ENCODE results near the gene RUFY3. TPM values are rescaled to one million over a fixed set of nuclear protein-coding genes. Genes with fewer than 3 reads are reported as not detected.

RUFY3 gene
- total and polyA plus RNA-seq, 9 of the 15 experiments (the other 6 are each of a cell fraction or from before 2014, with no cell fraction given): 4.2 to 31.1 (median 21.5) TPM

DNA sequence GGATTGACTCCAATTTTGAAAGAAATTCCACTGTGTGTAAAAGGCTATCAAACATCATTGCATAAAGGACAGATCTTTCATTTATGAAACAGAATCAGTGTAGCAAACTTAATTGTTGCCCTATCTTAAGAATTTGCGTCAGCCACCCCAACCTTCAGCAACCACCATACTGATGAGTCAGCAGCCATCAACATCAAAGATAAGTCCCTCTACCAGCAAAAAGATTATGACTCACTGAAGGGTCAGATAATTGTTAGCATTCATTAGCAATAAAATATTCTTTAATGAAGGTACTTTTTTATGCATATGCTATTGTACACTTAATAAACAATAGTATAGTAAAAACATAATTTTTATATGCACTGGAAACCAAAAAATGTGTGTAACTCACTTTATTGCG, 133.7 kb downstream of the RUFY3 start (continued):
- TF ChIP-seq, protein P1, sequence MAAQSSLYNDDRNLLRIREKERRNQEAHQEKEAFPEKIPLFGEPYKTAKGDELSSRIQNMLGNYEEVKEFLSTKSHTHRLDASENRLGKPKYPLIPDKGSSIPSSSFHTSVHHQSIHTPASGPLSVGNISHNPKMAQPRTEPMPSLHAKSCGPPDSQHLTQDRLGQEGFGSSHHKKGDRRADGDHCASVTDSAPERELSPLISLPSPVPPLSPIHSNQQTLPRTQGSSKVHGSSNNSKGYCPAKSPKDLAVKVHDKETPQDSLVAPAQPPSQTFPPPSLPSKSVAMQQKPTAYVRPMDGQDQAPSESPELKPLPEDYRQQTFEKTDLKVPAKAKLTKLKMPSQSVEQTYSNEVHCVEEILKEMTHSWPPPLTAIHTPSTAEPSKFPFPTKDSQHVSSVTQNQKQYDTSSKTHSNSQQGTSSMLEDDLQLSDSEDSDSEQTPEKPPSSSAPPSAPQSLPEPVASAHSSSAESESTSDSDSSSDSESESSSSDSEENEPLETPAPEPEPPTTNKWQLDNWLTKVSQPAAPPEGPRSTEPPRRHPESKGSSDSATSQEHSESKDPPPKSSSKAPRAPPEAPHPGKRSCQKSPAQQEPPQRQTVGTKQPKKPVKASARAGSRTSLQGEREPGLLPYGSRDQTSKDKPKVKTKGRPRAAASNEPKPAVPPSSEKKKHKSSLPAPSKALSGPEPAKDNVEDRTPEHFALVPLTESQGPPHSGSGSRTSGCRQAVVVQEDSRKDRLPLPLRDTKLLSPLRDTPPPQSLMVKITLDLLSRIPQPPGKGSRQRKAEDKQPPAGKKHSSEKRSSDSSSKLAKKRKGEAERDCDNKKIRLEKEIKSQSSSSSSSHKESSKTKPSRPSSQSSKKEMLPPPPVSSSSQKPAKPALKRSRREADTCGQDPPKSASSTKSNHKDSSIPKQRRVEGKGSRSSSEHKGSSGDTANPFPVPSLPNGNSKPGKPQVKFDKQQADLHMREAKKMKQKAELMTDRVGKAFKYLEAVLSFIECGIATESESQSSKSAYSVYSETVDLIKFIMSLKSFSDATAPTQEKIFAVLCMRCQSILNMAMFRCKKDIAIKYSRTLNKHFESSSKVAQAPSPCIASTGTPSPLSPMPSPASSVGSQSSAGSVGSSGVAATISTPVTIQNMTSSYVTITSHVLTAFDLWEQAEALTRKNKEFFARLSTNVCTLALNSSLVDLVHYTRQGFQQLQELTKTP (IDR thresholded peaks at IDR 0.05; ENCODE audit: low read depth in 1 of 2, partially characterized antibody in 2 of 2): no peak
- TF ChIP-seq, protein P2, sequence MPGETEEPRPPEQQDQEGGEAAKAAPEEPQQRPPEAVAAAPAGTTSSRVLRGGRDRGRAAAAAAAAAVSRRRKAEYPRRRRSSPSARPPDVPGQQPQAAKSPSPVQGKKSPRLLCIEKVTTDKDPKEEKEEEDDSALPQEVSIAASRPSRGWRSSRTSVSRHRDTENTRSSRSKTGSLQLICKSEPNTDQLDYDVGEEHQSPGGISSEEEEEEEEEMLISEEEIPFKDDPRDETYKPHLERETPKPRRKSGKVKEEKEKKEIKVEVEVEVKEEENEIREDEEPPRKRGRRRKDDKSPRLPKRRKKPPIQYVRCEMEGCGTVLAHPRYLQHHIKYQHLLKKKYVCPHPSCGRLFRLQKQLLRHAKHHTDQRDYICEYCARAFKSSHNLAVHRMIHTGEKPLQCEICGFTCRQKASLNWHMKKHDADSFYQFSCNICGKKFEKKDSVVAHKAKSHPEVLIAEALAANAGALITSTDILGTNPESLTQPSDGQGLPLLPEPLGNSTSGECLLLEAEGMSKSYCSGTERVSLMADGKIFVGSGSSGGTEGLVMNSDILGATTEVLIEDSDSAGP (CRISPR knock-in tag; IDR thresholded peaks at IDR 0.05): no peak
- TF ChIP-seq CREB3 (tag; conservative IDR thresholded peaks at IDR 0.05; ENCODE audit: low read depth) (no peak), ZNF449 (CRISPR knock-in tag; IDR thresholded peaks at IDR 0.05) (no peak), RBBP5 (IDR thresholded peaks at IDR 0.05; ENCODE audit: borderline replicate concordance, insufficient read depth, low read length, poor library complexity, severe bottlenecking) (no peak), ARID3B (CRISPR knock-in tag; IDR thresholded peaks at IDR 0.05; ENCODE audit: borderline replicate concordance) (no peak), NCOA1 (IDR thresholded peaks at IDR 0.05; ENCODE audit: low read depth) (no peak)

Small RNA genes lying within 50 kb of the gene (small RNA-seq; reads per million reads assigned to genes)
- gene RF00026 (not detected), gene RNU6-520P (not detected), gene RNU6-784P (not detected), gene RNU6-891P (not detected)

Other genes with a start within 250 kb of the RUFY3 start
Only the 7 nearest of the 8 such genes appear.
- not detected in 2 replicates for gene AMTN, start 203.4 kb upstream of the RUFY3 start, total RNA-seq (2014; rRNA removed)
- not detected in 2 replicates for gene AMTN, start 203.4 kb upstream of the RUFY3 start, total RNA-seq (2014; rRNA removed; fragmentation: Illumina TruSeq; extraction: Trizol)
- gene AMTN, start 203.4 kb upstream of the RUFY3 start, total RNA-seq (2015; rRNA removed; fragmentation: Illumina TruSeq; extraction: Trizol): not detected in 2 replicates
- gene AMTN, start 203.4 kb upstream of the RUFY3 start, total RNA-seq (2021): not detected in 2 replicates
- not detected in 2 replicates for gene AMTN, start 203.4 kb upstream of the RUFY3 start, polyA plus RNA-seq (2011; rRNA removed)
- gene AMTN, start 203.4 kb upstream of the RUFY3 start, polyA plus RNA-seq (2014; fragmentation: Illumina TruSeq; extraction: Trizol): not detected in 2 replicates
- gene AMTN, start 203.4 kb upstream of the RUFY3 start, polyA plus RNA-seq (2014; fragmentation: Nextera tagmentation; extraction: Ambion mirVana): not detected
- gene AMTN, start 203.4 kb upstream of the RUFY3 start, polyA plus RNA-seq (2014; rRNA removed): not detected in 2 replicates
- 0.09 and 0.16 TPM in 2 replicates for gene AMBN, start 129.7 kb upstream of the RUFY3 start, total RNA-seq (2014; rRNA removed)
- not detected in 2 replicates for gene AMBN, start 129.7 kb upstream of the RUFY3 start, total RNA-seq (2014; rRNA removed; fragmentation: Illumina TruSeq; extraction: Trizol)
- not detected in 2 replicates for gene AMBN, start 129.7 kb upstream of the RUFY3 start, total RNA-seq (2015; rRNA removed; fragmentation: Illumina TruSeq; extraction: Trizol)
- not detected in 2 replicates for gene AMBN, start 129.7 kb upstream of the RUFY3 start, total RNA-seq (2021)
- gene AMBN, start 129.7 kb upstream of the RUFY3 start, polyA plus RNA-seq (2011; rRNA removed): not detected in 2 replicates
- gene AMBN, start 129.7 kb upstream of the RUFY3 start, polyA plus RNA-seq (2014; fragmentation: Illumina TruSeq; extraction: Trizol): not detected in 2 replicates
- gene AMBN, start 129.7 kb upstream of the RUFY3 start, polyA plus RNA-seq (2014; fragmentation: Nextera tagmentation; extraction: Ambion mirVana): under 1 TPM in 1 of 2 experiments, not detected in 1; 0.03 TPM
- 0.07 TPM in 1 of 2 replicates, not detected in the other for gene AMBN, start 129.7 kb upstream of the RUFY3 start, polyA plus RNA-seq (2014; rRNA removed)
- gene ENAM, start 93.2 kb upstream of the RUFY3 start, total RNA-seq (2014; rRNA removed): 0.09 TPM in 1 of 2 replicates, not detected in the other
- 0.13 TPM in 1 of 2 replicates, not detected in the other for gene ENAM, start 93.2 kb upstream of the RUFY3 start, total RNA-seq (2014; rRNA removed; fragmentation: Illumina TruSeq; extraction: Trizol)
- gene ENAM, start 93.2 kb upstream of the RUFY3 start, total RNA-seq (2015; rRNA removed; fragmentation: Illumina TruSeq; extraction: Trizol): 0.04 and 0.08 TPM in 2 replicates
- 0.04 TPM in 1 of 2 replicates, not detected in the other for gene ENAM, start 93.2 kb upstream of the RUFY3 start, total RNA-seq (2021)
- not detected in 2 replicates for gene ENAM, start 93.2 kb upstream of the RUFY3 start, polyA plus RNA-seq (2011; rRNA removed)
- gene ENAM, start 93.2 kb upstream of the RUFY3 start, polyA plus RNA-seq (2014; fragmentation: Illumina TruSeq; extraction: Trizol): not detected in 2 replicates
- gene ENAM, start 93.2 kb upstream of the RUFY3 start, polyA plus RNA-seq (2014; fragmentation: Nextera tagmentation; extraction: Ambion mirVana): not detected
- not detected in 2 replicates for gene ENAM, start 93.2 kb upstream of the RUFY3 start, polyA plus RNA-seq (2014; rRNA removed)
- not detected in 2 replicates for gene JCHAIN, start 55.5 kb upstream of the RUFY3 start, total RNA-seq (2014; rRNA removed)
- gene JCHAIN, start 55.5 kb upstream of the RUFY3 start, total RNA-seq (2014; rRNA removed; fragmentation: Illumina TruSeq; extraction: Trizol): not detected in 2 replicates
- not detected in 2 replicates for gene JCHAIN, start 55.5 kb upstream of the RUFY3 start, total RNA-seq (2015; rRNA removed; fragmentation: Illumina TruSeq; extraction: Trizol)
- gene JCHAIN, start 55.5 kb upstream of the RUFY3 start, total RNA-seq (2021): 0.27 and 0.33 TPM in 2 replicates
- gene JCHAIN, start 55.5 kb upstream of the RUFY3 start, polyA plus RNA-seq (2011; rRNA removed): 0.08 TPM in 1 of 2 replicates, not detected in the other
- 0.32 TPM in 1 of 2 replicates, not detected in the other for gene JCHAIN, start 55.5 kb upstream of the RUFY3 start, polyA plus RNA-seq (2014; fragmentation: Illumina TruSeq; extraction: Trizol)
- gene JCHAIN, start 55.5 kb upstream of the RUFY3 start, polyA plus RNA-seq (2014; fragmentation: Nextera tagmentation; extraction: Ambion mirVana): under 1 TPM; 0.04 to 0.20 TPM
- gene JCHAIN, start 55.5 kb upstream of the RUFY3 start, polyA plus RNA-seq (2014; rRNA removed): 0.68 TPM in 1 of 2 replicates, not detected in the other
- gene UTP3, start 33.4 kb upstream of the RUFY3 start, total RNA-seq (2014; rRNA removed): 32.2 and 34.0 TPM in 2 replicates
- gene UTP3, start 33.4 kb upstream of the RUFY3 start, total RNA-seq (2014; rRNA removed; fragmentation: Illumina TruSeq; extraction: Trizol): 34.5 and 35.0 TPM in 2 replicates
- 30.6 and 32.4 TPM in 2 replicates for gene UTP3, start 33.4 kb upstream of the RUFY3 start, total RNA-seq (2015; rRNA removed; fragmentation: Illumina TruSeq; extraction: Trizol)
- 33.4 and 38.8 TPM in 2 replicates for gene UTP3, start 33.4 kb upstream of the RUFY3 start, total RNA-seq (2021)
- gene UTP3, start 33.4 kb upstream of the RUFY3 start, polyA plus RNA-seq (2011; rRNA removed): 17.2 and 30.9 TPM in 2 replicates
- 59.1 and 69.3 TPM in 2 replicates for gene UTP3, start 33.4 kb upstream of the RUFY3 start, polyA plus RNA-seq (2014; fragmentation: Illumina TruSeq; extraction: Trizol)
- gene UTP3, start 33.4 kb upstream of the RUFY3 start, polyA plus RNA-seq (2014; fragmentation: Nextera tagmentation; extraction: Ambion mirVana): 10 to 100 TPM; 11.9 to 12.4 TPM
- 54.6 and 64.8 TPM in 2 replicates for gene UTP3, start 33.4 kb upstream of the RUFY3 start, polyA plus RNA-seq (2014; rRNA removed)
- gene GRSF1, start 117.9 kb downstream of the RUFY3 start, total RNA-seq (2014; rRNA removed): 54.0 and 57.8 TPM in 2 replicates
- 105 and 116 TPM in 2 replicates for gene GRSF1, start 117.9 kb downstream of the RUFY3 start, total RNA-seq (2014; rRNA removed; fragmentation: Illumina TruSeq; extraction: Trizol)
- 75.1 and 76.0 TPM in 2 replicates for gene GRSF1, start 117.9 kb downstream of the RUFY3 start, total RNA-seq (2015; rRNA removed; fragmentation: Illumina TruSeq; extraction: Trizol)
- gene GRSF1, start 117.9 kb downstream of the RUFY3 start, total RNA-seq (2021): 83.5 and 84.9 TPM in 2 replicates
- gene GRSF1, start 117.9 kb downstream of the RUFY3 start, polyA plus RNA-seq (2011; rRNA removed): 74.4 and 98.8 TPM in 2 replicates
- gene GRSF1, start 117.9 kb downstream of the RUFY3 start, polyA plus RNA-seq (2014; fragmentation: Illumina TruSeq; extraction: Trizol): 75.0 and 87.5 TPM in 2 replicates
- 10 to 100 TPM; 33.0 to 36.8 TPM for gene GRSF1, start 117.9 kb downstream of the RUFY3 start, polyA plus RNA-seq (2014; fragmentation: Nextera tagmentation; extraction: Ambion mirVana)
- 60.9 and 69.5 TPM in 2 replicates for gene GRSF1, start 117.9 kb downstream of the RUFY3 start, polyA plus RNA-seq (2014; rRNA removed)
- 10.7 and 11.3 TPM in 2 replicates for gene MOB1B, start 180.4 kb downstream of the RUFY3 start, total RNA-seq (2014; rRNA removed)
- gene MOB1B, start 180.4 kb downstream of the RUFY3 start, total RNA-seq (2014; rRNA removed; fragmentation: Illumina TruSeq; extraction: Trizol): 28.5 and 33.3 TPM in 2 replicates
- 15.1 and 16.8 TPM in 2 replicates for gene MOB1B, start 180.4 kb downstream of the RUFY3 start, total RNA-seq (2015; rRNA removed; fragmentation: Illumina TruSeq; extraction: Trizol)
- gene MOB1B, start 180.4 kb downstream of the RUFY3 start, total RNA-seq (2021): 37.8 and 40.1 TPM in 2 replicates
- 28.9 and 34.8 TPM in 2 replicates for gene MOB1B, start 180.4 kb downstream of the RUFY3 start, polyA plus RNA-seq (2011; rRNA removed)
- gene MOB1B, start 180.4 kb downstream of the RUFY3 start, polyA plus RNA-seq (2014; fragmentation: Illumina TruSeq; extraction: Trizol): 25.2 and 27.2 TPM in 2 replicates
- 1 to 10 TPM; 8.4 to 9.3 TPM for gene MOB1B, start 180.4 kb downstream of the RUFY3 start, polyA plus RNA-seq (2014; fragmentation: Nextera tagmentation; extraction: Ambion mirVana)
- 19.0 and 20.4 TPM in 2 replicates for gene MOB1B, start 180.4 kb downstream of the RUFY3 start, polyA plus RNA-seq (2014; rRNA removed)

All from K562 (cell line).